Activated naive CD4-positive, alpha-beta T cell treated with anti-CD3 and anti-CD28 coated beads for 36 hours (primary cell): ENCODE results near the gene TOR2A. TPM values are rescaled to one million over a fixed set of nuclear protein-coding genes. Genes with fewer than 3 reads are reported as not detected.

Experiments
- CTCF ChIA-PET: fragments of 350-600 bp; sonication (Branson Sonifier 250); formaldehyde crosslinking; loops from one replicate; lab custom pipeline; 2021; ENCODE audit warnings: antibody characterized with exemption; lab: Charles Lee
- DNase-seq: peaks from one replicate; pipeline ENCODE4 v3.0.0-alpha.2; 2020
- H3K27ac Mint-ChIP-seq: one replicate; pipeline ENCODE4 v1.8.0; 2021; ENCODE audit warnings: mild to moderate bottlenecking, mixed read lengths
- H3K27me3 Mint-ChIP-seq: one replicate; pipeline ENCODE4 v1.8.0; 2021; ENCODE audit warnings: low read depth, mixed read lengths
- H3K36me3 Mint-ChIP-seq: one replicate; pipeline ENCODE4 v1.8.0; 2021; ENCODE audit warnings: low read depth, mixed read lengths
- H3K4me1 Mint-ChIP-seq: one replicate; pipeline ENCODE4 v1.8.0; 2021; ENCODE audit warnings: low read depth, mixed read lengths
- H3K4me3 Mint-ChIP-seq: one replicate; pipeline ENCODE4 v1.8.0; 2021; ENCODE audit warnings: mild to moderate bottlenecking, moderate library complexity, mixed read lengths
- H3K9me3 Mint-ChIP-seq: one replicate; pipeline ENCODE4 v1.8.0; 2021; ENCODE audit warnings: mixed read lengths
- intact Hi-C: fragments of 100-400 bp; cut with micrococcal nuclease; formaldehyde crosslinking; loops from one replicate; pipeline ENCODE4 v1.15.1; 2023
- total RNA-seq, 2 experiments: library from RNA; stranded (reverse); gene quantifications; one replicate each; pipeline ENCODE4 v1.2.3, GENCODE V29; 2021

Gene TOR2A
- total RNA-seq, 2 experiments from 2014 or later: 11.8 to 12.7 TPM

GRCh38 chr9:127714020-127714750, 20.9 kb downstream of the TOR2A start:
- no peak overlapping the region for H3K27ac Mint-ChIP-seq
- intact Hi-C loops: no loop called here
- H3K36me3 Mint-ChIP-seq: peaks cover 2% of the 10 kb centered on the region
- no peak for DNase-seq
- H3K4me1 Mint-ChIP-seq: peaks cover 30% of the 10 kb centered on the region
- H3K9me3 Mint-ChIP-seq: no peaks in the 10 kb centered on the region
- CTCF ChIA-PET: interaction anchor here (0.7 to 2.9 kb wide), 4 partner anchors 20 to 207 kb away, joined by 3 to 14 read pairs (median 4); partner anchors contain the start of gene TOR2A
- peak overlapping the region; percentile 73 for H3K4me3 Mint-ChIP-seq
- H3K27me3 Mint-ChIP-seq: no peaks in the 10 kb centered on the region

- Mint-ChIP-seq H3K27me3 (no peaks in the 10 kb centered on the region), H3K36me3 (peaks cover 2% of the 10 kb centered on the region), H3K27ac (no peak overlapping the region), H3K9me3 (no peaks in the 10 kb centered on the region), H3K4me1 (peaks cover 28% of the 10 kb centered on the region), H3K4me3 (no peak overlapping the region)
- intact Hi-C loops: no loop called here
- no peak for DNase-seq
- CTCF ChIA-PET: no interaction called here
Measured at GRCh38 chr9:127712867-127713266, 22.2 kb downstream of the TOR2A start.

- no peaks in the 10 kb centered on the region for H3K27me3 Mint-ChIP-seq
- H3K27ac Mint-ChIP-seq: no peak overlapping the region
- H3K4me1 Mint-ChIP-seq: peaks cover 32% of the 10 kb centered on the region
- CTCF ChIA-PET: no interaction called here
- H3K36me3 Mint-ChIP-seq: peaks cover 2% of the 10 kb centered on the region
- H3K9me3 Mint-ChIP-seq: no peaks in the 10 kb centered on the region
- DNase-seq: no peak
- no peak overlapping the region for H3K4me3 Mint-ChIP-seq
- intact Hi-C loops: no loop called here
Measured at GRCh38 chr9:127712371-127712770, 22.7 kb downstream of the TOR2A start.

GRCh38 chr9:127711831-127712274, 23.2 kb downstream of the TOR2A start:
- no peaks in the 10 kb centered on the region for H3K27me3 Mint-ChIP-seq
- peaks cover 36% of the 10 kb centered on the region for H3K4me1 Mint-ChIP-seq
- DNase-seq: no peak
- CTCF ChIA-PET: interaction anchor here (0.6 kb wide), 1 partner anchor 462 kb away, joined by 3 read pairs; no protein-coding TSS in a partner anchor
- no peak overlapping the region for H3K27ac Mint-ChIP-seq
- peaks cover 2% of the 10 kb centered on the region for H3K36me3 Mint-ChIP-seq
- intact Hi-C loops: no loop called here
- H3K4me3 Mint-ChIP-seq: no peak overlapping the region
- H3K9me3 Mint-ChIP-seq: no peaks in the 10 kb centered on the region

GRCh38 chr9:127711226-127711701, 23.8 kb downstream of the TOR2A start:
- no peak overlapping the region for H3K27ac Mint-ChIP-seq
- H3K36me3 Mint-ChIP-seq: peaks cover 2% of the 10 kb centered on the region
- H3K9me3 Mint-ChIP-seq: no peaks in the 10 kb centered on the region
- intact Hi-C loops: no loop called here
- CTCF ChIA-PET: interaction anchor here (0.6 kb wide), 1 partner anchor 463 kb away, joined by 3 read pairs; no protein-coding TSS in a partner anchor
- no peak overlapping the region for H3K4me3 Mint-ChIP-seq
- peaks cover 35% of the 10 kb centered on the region for H3K4me1 Mint-ChIP-seq
- no peaks in the 10 kb centered on the region for H3K27me3 Mint-ChIP-seq
- DNase-seq: no peak

- H3K9me3 Mint-ChIP-seq: no peaks in the 10 kb centered on the region
Measured at GRCh38 chr9:127710204-127710783, 24.8 kb downstream of the TOR2A start.

GRCh38 chr9:127708952-127709587, 26.0 kb downstream of the TOR2A start:
- Mint-ChIP-seq H3K9me3 (no peaks in the 10 kb centered on the region), H3K27ac (no peak overlapping the region), H3K27me3 (no peaks in the 10 kb centered on the region), H3K4me3 (no peak overlapping the region), H3K4me1 (peaks cover 26% of the 10 kb centered on the region), H3K36me3 (no peaks in the 10 kb centered on the region)
- intact Hi-C loops: no loop called here
- no peak for DNase-seq
- CTCF ChIA-PET: interaction anchor here (1.9 kb wide), 1 partner anchor 26 kb away, joined by 9 read pairs; the partner anchor contains the start of gene TOR2A

More at GRCh38 chr9:127710204-127710783, 24.8 kb downstream of the TOR2A start:
- intact Hi-C loops: no loop called here
- CTCF ChIA-PET: interaction anchor here (1.9 kb wide), 1 partner anchor 25 kb away, joined by 9 read pairs; the partner anchor contains the start of gene TOR2A
- H3K27ac Mint-ChIP-seq: no peak overlapping the region
- no peaks in the 10 kb centered on the region for H3K27me3 Mint-ChIP-seq
- no peaks in the 10 kb centered on the region for H3K36me3 Mint-ChIP-seq
- H3K4me3 Mint-ChIP-seq: no peak overlapping the region
- no peak for DNase-seq
- H3K4me1 Mint-ChIP-seq: peaks cover 30% of the 10 kb centered on the region

- Mint-ChIP-seq H3K4me3 (no peak overlapping the region), H3K27me3 (no peaks in the 10 kb centered on the region), H3K4me1 (peaks cover 24% of the 10 kb centered on the region), H3K36me3 (no peaks in the 10 kb centered on the region), H3K27ac (no peak overlapping the region), H3K9me3 (no peaks in the 10 kb centered on the region)
- CTCF ChIA-PET: interaction anchor here (1.1 kb wide), 1 partner anchor 118 kb away, joined by 3 read pairs; no protein-coding TSS in a partner anchor
- no peak for DNase-seq
- intact Hi-C loops: no loop called here
Measured at GRCh38 chr9:127707766-127708165, 27.3 kb downstream of the TOR2A start.

GRCh38 chr9:127706836-127707241, 28.3 kb downstream of the TOR2A start, which contains the start of gene CFAP157:
TSS of gene CFAP157 (plus strand) at chr9:127706988. CDS start at chr9:127707032, 44 bp downstream.
- Mint-ChIP-seq H3K9me3 (no peaks in the 10 kb centered on the region), H3K4me3 (no peak within 1 kb of the TSS), H3K27me3 (no peaks in the 10 kb centered on the region), H3K36me3 (no peaks in the 10 kb centered on the region), H3K27ac (no peak within 1 kb of the TSS), H3K4me1 (peaks cover 19% of the 10 kb centered on the region)
- intact Hi-C loops: no loop called here
- no peak for DNase-seq
- CTCF ChIA-PET: no interaction called here

GRCh38 chr9:127705577-127706379, 29.3 kb downstream of the TOR2A start:
- Mint-ChIP-seq H3K4me1 (peaks cover 10% of the 10 kb centered on the region), H3K9me3 (no peaks in the 10 kb centered on the region)
- CTCF ChIA-PET: interaction anchor here (1.0 to 1.7 kb wide), 2 partner anchors 29 to 90 kb away, joined by 3 to 6 read pairs; partner anchors contain the start of gene TOR2A

GRCh38 chr9:127703289-127703946, 31.7 kb downstream of the TOR2A start:
- H3K36me3 Mint-ChIP-seq: no peaks in the 10 kb centered on the region
- DNase-seq: no peak
- H3K9me3 Mint-ChIP-seq: no peaks in the 10 kb centered on the region
- H3K4me3 Mint-ChIP-seq: no peak overlapping the region
- intact Hi-C loops: no loop called here
- H3K27ac Mint-ChIP-seq: no peak overlapping the region
- H3K4me1 Mint-ChIP-seq: peaks cover 21% of the 10 kb centered on the region
- H3K27me3 Mint-ChIP-seq: no peaks in the 10 kb centered on the region
- CTCF ChIA-PET: interaction anchor here (0.6 to 1.1 kb wide), 2 partner anchors 98 to 178 kb away, joined by 3 read pairs; no protein-coding TSS in a partner anchor

More at GRCh38 chr9:127705577-127706379, 29.3 kb downstream of the TOR2A start:
- DNase-seq: no peak
- H3K36me3 Mint-ChIP-seq: no peaks in the 10 kb centered on the region
- intact Hi-C loops: no loop called here
- no peak overlapping the region for H3K27ac Mint-ChIP-seq
- no peaks in the 10 kb centered on the region for H3K27me3 Mint-ChIP-seq
- H3K4me3 Mint-ChIP-seq: no peak overlapping the region
